HG03025 (cell line): ENCODE results near the gene SNCAIP.

Experiments
- ATAC-seq: cut with Tn5 transposase; IDR thresholded peaks from one replicate; pipeline ENCODE4 v1.9.1; 2021; ENCODE audit warnings: mild to moderate bottlenecking, moderate library complexity; ENCODE audit not compliant: unreplicated experiment, low FRiP score

Gene SNCAIP

GRCh38 chr5:122420091-122420490 lies 108.1 kb downstream of the SNCAIP start:
- ATAC-seq: no peak

- ATAC-seq: no peak
Measured at GRCh38 chr5:122420537-122421236, 108.7 kb downstream of the SNCAIP start.

GRCh38 chr5:122421374-122422079 lies 109.5 kb downstream of the SNCAIP start:
- peak; percentile 94 for ATAC-seq

- no peak for ATAC-seq
Measured at GRCh38 chr5:122423221-122423620, 111.2 kb downstream of the SNCAIP start.

GRCh38 chr5:122424132-122424531 lies 112.1 kb downstream of the SNCAIP start:
- ATAC-seq: no peak

GRCh38 chr5:122426301-122426700 lies 114.3 kb downstream of the SNCAIP start:
- ATAC-seq: no peak

- no peak for ATAC-seq
Measured at GRCh38 chr5:122427621-122428020, 115.6 kb downstream of the SNCAIP start.

GRCh38 chr5:122429545-122430318 lies 117.7 kb downstream of the SNCAIP start:
- ATAC-seq: no peak

GRCh38 chr5:122430319-122430586 lies 118.2 kb downstream of the SNCAIP start:
- ATAC-seq: no peak

GRCh38 chr5:122431298-122431697 lies 119.3 kb downstream of the SNCAIP start:
- ATAC-seq: no peak

- ATAC-seq: no peak
Measured at GRCh38 chr5:122434205-122434970, 122.4 kb downstream of the SNCAIP start.

- no peak for ATAC-seq
Measured at GRCh38 chr5:122435234-122435633, 123.2 kb downstream of the SNCAIP start.

- ATAC-seq: no peak
Measured at GRCh38 chr5:122435761-122436160, 123.7 kb downstream of the SNCAIP start.

- no peak for ATAC-seq
Measured at GRCh38 chr5:122436615-122437014, 124.6 kb downstream of the SNCAIP start.

- ATAC-seq: no peak
Measured at GRCh38 chr5:122439645-122440044, 127.6 kb downstream of the SNCAIP start.

- no peak for ATAC-seq
Measured at GRCh38 chr5:122442938-122443337, 130.9 kb downstream of the SNCAIP start.

- ATAC-seq: no peak
Measured at GRCh38 chr5:122444411-122444810, 132.4 kb downstream of the SNCAIP start.

GRCh38 chr5:122445070-122445469 lies 133.0 kb downstream of the SNCAIP start:
- no peak for ATAC-seq

GRCh38 chr5:122447072-122447471 lies 135.0 kb downstream of the SNCAIP start:
- no peak for ATAC-seq

GRCh38 chr5:122447879-122448278 lies 135.8 kb downstream of the SNCAIP start:
- ATAC-seq: no peak

- ATAC-seq: no peak
Measured at GRCh38 chr5:122454541-122454940, 142.5 kb downstream of the SNCAIP start.
